GM08714 (cell line): ENCODE data around the gene POR.
"Not testable (repeated sequence)": the region's sequence is repeated elsewhere in the genome, so short reads cannot be mapped to it uniquely, and the experiment has no call there.

ENCODE experiments used
- H3K4me3 ChIP-seq: fragments of 200-500 bp; sonication (Bioruptor generic); 2 replicates; pipeline ENCODE4 v1.5.1; 2014; ENCODE audit warnings: mild to moderate bottlenecking, low read length, inconsistent platforms
- ZNF274 ChIP-seq: IDR thresholded peaks from 2 replicates; pipeline ENCODE4 v1.6.1; 2012; ENCODE audit warnings: mild to moderate bottlenecking, low read depth, low read length

The POR gene

DNA sequence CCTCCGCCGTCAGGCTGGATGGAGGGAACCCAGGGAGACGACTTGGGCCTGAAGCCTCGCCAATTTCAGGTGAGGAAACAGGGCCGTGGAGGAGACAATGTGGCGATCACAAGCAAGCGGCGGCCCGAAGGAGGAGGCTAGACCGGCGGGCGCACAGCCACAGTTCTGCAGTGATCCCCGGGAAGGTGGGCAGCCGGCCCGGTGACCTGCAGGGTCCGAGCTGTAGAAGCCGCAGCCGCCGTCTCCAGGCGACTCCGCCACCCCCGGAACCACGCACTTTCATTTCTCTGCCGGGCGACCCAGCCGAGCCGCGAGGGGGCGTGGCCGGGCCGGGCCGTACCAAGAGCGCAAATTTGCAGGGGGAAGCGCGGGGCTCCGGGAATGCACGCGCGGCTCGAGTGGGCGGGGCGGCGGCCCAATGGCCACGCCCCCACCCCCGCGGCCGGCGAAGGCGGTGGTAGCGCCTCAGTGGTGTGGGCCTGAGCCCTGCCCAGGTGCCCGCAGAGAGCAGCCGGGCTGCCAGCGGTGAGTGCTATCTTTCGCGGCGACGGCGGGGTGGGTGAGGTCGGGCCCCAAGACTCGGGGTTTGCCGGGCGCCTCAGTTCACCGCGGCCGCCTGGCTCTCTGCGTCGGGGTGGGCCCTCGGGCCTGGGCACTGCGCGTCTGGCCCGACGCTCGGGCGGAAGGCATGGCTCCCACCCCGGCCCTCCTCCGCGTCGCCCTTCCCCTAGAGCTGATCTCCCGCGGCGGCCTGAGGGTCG is at the start of gene POR:
POR (plus strand) TSS at position 501 of the 761 bp plus-strand sequence. CDS start 38,847 bp downstream, outside the sequence.
- TF ChIP-seq ZNF274, result no peak
- peak within 1 kb of the TSS; percentile 78 for H3K4me3 ChIP-seq

DNA sequence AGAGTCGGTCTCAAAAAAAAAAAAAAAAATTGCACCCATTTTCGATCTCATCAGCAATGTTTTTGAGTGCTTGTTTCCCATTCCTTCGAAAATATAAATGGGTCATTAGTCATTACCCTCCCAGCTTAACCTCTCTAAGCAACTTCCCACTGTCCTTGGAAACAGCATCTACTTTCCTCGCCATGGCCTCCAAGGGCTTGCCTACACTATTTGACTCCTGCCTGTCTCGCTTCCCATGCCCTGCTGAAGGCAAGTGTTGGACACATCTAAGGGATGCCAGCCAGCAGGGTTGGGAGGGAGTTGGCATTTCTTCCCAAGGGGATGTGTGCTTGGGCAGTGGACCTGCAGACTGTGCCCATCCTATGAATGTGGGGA is 48.9 kb upstream of the POR start:
- TF ChIP-seq ZNF274, result no peak
- H3K4me3 ChIP-seq, result no peak overlapping the region

DNA sequence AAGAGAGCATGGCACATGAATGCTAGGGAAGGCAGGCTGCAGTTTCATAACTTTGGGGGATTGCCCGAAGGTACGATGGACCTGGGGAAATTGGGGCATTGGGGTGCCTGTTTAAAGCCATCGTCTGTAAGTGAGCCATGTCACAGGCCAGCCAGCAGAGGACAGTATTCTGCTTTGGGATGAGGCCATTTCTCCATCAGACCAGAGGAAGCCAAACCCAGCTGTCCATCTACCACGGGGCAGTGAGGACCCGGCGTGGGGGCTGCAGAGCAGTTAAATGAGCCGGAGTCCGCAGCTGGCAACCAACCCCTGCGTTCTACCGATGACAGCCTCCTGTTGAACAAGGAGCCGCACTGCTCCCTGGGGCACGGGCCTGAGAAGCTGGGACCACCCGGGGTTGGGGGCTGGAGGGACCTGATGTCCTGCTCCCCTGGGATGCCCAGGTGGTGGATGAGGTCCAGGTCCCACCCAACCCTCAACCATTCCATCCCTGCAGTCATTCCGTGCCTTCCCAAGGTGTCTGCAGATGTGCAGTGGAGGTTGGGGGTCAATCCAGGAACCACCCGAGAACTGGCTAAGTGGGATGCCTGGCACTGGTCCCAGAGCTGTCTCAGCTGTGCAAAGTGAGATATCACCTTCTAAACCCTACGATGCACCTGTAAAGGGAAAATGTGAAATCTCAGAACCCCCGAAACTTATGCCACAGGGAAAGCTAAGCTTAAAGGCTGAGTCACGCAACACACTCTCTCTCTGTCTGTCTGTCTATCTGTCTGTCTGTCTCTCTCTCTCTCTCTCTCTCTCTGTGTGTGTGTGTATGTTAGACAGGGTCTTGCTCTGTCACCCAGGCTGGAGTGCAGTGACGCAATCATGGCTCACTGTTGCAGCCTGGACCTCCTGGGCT is 48.2 kb upstream of the POR start:
- no peak overlapping the region for H3K4me3 ChIP-seq
- TF ChIP-seq ZNF274, result no peak

DNA sequence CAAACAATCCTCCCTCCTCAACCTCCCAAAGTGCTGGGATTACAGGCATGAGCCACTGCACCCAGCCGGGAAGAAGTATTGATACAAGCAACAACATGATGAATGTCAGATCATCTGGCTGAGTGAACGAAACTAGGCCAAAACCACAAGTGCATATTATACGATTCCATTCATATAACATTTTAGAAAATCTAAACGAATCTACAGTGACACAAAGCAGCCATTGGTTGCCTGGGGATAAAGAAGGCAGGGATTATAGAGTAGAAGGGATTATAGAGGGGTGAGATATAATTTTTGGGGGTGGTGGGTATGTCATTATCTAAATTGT is 47.6 kb upstream of the POR start:
- H3K4me3 ChIP-seq, result no peak overlapping the region
- no peak for TF ChIP-seq ZNF274

DNA sequence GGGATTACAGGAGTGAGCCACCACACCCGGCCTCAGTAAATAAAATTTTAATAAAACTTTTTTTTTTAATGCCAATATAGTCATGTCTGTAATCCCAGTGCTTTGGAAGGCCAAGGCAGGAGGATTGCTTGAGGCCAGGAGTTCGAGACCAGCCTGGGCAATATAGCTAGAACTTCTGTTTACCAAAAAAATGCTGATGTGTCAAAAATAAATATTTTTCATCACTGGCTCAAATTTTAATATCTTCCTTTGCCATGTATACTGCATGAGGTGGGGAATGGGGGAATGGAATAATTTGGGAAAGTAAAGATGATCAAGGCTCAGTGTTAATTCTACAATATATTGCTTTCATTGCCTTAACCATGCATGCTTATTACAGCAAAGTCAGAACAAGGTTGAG is 46.8 kb upstream of the POR start:
- TF ChIP-seq ZNF274, result no peak
- no peak overlapping the region for H3K4me3 ChIP-seq

DNA sequence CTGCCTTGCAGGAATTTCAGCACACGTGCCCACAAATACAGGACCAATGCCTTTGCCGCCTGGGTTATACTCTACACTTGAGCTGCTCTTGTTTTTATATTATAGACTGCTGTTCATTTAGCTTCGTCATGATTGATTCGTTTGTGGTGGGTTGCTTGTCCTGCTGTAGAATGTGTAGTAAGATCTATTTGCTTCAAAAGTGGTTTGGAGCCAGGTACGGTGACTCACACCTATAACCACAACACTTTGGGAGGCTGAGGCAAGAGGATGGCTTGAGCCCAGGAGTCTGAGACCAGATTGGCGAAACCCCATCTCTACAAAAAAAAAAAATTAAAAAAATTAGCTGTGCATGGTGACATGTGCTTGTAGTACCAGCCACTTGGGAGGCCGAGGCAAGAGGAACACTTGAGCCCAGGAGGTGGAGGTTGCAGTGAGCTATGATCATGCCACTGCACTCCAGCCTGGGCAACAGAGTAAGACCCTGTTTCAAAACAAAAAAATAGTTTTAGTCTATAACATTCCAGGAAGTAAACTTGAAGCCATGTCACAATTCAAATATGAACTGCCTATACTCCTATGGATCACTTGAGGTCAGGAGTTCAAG is 45.1 kb upstream of the POR start:
- H3K4me3 ChIP-seq, result no peak overlapping the region
- no peak for TF ChIP-seq ZNF274

DNA sequence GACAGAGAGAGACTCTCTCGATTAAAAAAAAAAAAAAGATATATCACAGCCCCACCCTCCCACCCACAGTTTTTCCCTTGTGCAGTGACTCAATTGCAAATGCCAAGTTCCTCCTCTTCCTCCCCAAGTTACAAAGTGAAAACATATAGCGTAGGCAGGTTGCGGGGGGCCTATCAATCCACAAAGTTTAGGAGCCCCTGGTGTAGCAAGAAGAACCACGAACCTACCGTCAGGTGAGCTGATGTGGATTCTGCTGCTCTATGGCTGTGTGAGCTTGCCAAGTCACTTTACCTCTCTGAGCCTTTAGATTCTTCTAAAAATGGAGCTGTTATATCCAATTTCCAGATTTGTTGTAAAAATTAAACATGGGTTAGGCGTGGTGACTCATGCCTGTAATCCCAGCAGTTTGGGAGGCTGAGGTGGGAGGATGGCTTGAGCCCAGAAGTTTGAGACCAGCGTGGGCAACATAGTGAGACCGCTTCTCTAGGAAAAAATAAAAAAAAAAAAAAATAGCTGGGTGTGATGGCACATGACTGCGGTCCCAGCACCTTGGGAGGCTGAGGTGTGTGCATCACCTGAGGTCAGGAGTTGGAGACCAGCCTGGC is 44.3 kb upstream of the POR start:
- TF ChIP-seq ZNF274, result no peak
- H3K4me3 ChIP-seq, result no peak overlapping the region

DNA sequence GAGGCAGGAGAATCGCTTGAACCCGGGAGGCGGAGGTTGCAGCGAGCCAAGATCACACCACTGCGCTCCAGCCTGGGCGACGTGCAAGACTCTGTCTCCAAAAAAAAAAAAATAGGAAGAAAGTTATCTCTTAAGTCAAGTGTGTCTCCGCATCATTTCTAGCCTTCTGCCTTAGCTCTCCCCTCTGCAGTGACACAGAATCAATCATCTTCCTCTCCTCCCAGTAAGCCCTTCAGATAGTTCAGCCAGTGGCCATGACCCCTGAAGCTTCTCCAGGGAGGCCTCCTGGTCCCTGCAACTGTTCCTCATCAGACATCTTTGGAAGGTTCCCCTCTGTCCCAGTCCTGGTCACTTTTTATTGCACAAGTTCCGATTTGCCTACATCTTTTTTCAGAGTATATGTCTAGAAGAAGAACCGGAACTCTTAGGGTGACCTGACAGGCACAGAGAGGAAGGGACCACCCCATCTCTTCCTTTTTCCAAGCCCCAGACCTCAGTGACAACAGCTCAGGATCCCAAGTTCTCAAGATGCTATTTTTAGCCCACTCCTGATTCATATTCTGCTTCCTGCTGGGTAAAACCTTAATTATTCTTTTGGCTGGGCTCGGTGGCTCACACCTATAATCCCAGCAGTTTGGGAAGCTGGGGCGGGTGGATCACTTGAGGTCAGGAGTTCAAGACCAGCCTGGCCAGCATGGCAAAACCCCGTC is 42.7 kb upstream of the POR start:
- TF ChIP-seq ZNF274, result no peak
- H3K4me3 ChIP-seq, result no peak overlapping the region

DNA sequence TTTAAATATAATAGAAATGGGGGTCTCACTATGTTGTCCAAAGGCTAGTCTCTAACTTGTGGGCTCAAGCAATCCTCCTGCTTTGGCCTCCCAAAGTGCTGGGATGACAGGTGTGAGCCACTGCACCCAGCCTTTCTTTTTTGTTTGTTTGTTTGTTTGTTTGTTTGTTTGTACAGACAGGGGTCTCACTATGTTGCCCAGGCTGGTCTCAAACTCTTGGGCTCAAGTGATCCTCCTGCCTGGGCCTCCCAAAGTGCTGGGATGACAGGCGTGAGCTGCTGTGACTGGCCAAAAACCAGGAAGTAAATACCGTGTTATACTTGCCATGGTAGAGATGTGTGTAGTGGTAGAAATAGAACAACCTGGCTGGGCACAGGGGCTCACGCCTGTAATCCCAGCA is 40.8 kb upstream of the POR start:
- H3K4me3 ChIP-seq, result not testable (repeated sequence)

DNA sequence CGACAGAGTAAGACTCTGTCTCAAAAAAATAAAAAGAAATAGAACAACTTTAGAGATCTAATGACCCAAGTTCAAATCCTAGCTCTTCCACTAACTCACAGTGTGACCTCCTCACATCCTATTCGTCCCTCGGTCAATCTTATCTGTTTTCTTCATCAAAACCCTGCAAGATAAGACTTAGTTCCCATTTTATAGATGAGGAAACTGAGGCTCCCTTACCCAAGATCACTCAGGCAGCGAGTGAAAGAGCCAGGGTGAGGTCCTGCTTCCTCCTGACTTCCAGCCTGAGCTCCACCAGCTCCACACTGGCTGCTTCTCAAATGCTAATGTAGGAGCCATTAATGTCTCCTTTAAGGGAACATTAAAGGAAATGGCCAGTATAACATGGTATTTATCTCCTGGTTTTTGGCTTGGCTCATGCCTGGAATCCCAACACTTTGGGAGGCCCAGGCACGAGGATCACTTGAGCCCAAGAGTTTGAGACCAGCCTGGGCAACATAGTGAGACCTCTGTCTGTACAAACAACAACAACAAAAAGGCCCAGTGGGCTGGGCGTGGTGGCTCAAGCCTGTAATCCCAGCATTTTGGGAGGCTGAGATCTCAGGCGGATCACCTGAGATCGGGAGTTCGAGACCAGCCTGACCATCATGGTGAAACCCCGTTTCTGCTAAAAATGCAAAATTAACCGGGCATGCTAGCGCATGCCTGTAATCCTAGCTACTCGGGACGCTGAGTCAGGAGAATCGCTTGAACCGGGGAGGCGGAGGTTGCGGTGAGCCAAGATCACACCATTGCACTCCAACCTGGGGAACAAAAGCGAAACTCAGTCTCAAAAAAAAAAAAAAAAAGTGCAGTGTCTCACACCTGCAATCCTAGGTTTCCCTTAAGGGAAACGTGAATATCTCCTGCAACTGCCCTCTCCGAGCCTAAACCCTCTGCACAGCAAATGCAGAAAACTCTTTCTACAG is 39.6 kb upstream of the POR start:
- no peak overlapping the region for H3K4me3 ChIP-seq
- no peak for TF ChIP-seq ZNF274

DNA sequence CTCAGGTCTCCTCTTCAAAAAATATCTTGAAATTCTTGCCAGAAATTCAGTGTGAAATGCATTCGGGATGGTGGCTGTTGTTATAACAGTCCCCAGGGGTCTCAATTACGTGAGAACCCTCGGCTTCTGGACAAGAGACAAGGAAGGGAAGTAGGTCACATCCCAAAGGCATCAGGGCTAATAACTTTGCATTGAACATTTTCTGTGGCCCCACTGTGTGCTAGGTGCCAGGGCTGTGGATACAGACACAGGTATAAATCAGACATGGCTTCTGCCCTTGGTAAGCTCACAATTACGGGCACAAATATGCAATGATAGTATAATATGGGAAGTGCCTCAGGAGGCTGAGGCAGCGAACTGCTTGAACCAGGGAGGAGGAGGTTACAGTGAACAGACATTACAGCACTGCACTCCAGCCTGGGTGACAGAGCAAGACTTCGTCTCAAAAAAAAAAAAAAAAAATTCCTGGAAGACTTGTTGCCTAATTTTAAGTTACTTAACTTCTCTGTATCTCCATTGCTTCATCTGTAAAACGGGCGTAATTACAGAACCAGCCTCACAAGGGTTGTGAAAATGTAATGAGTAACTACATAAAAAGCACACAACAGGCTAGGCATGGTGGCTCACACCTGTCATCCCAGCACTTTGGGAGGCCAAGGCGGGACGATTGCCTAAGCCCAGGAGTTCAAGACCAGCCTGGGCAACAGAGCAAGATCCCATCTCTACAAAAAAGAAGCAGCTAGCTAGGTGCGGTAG is 38.7 kb upstream of the POR start:
- no peak for TF ChIP-seq ZNF274

DNA sequence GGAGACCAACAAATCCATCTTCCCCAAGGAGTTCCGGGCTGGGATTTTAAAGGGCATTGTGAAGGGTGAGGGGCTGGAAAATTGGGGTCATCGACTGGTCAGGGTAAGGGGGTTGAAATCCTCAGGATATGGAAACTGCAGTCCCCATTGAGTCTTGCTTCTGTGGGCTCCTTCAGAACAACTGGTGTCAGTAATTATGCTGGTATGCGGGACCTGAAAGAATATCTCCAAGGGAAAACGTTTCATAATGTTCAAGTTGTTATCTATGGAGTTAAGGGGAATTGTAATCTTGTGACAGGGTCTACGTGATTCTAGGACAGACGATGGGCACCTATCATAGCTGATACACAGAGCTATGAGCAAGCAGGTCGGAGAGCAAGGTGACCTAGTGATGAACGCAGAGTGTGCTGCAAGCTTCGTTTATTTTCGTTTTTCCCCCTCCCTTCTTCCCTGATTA is 36.6 kb upstream of the POR start:
- H3K4me3 ChIP-seq, result peak overlapping the region; percentile 65; the same call in 1 of the 2 replicates
- no peak for TF ChIP-seq ZNF274

More for the DNA sequence above, 38.7 kb upstream of the POR start:
- no peak overlapping the region for H3K4me3 ChIP-seq
